CD4-positive, alpha-beta T cell treated with Interferon gamma for 1 hour (primary cell): ENCODE results near the gene GRM1.

Source experiments
- DNase-seq: peaks from one replicate; pipeline ENCODE4 v3.0.0-alpha.2; 2020

Gene GRM1

GRCh38 chr6:146103416-146104072 is 74.7 kb downstream of the GRM1 start:
- DNase-seq, result no peak

GRCh38 chr6:146106532-146106931 is 77.7 kb downstream of the GRM1 start:
- no peak for DNase-seq

GRCh38 chr6:146110990-146111389 is 82.1 kb downstream of the GRM1 start:
- DNase-seq, result no peak

GRCh38 chr6:146111881-146112450 is 83.1 kb downstream of the GRM1 start:
- no peak for DNase-seq

GRCh38 chr6:146113084-146113623 is 84.3 kb downstream of the GRM1 start:
- no peak for DNase-seq

- DNase-seq, result no peak
These were observed 94.8 kb downstream of the GRM1 start for GRCh38 chr6:146123616-146124015.

GRCh38 chr6:146127447-146128215 is 98.8 kb downstream of the GRM1 start:
- DNase-seq, result no peak

- no peak for DNase-seq
These were observed 105.0 kb downstream of the GRM1 start for GRCh38 chr6:146133866-146134265.

GRCh38 chr6:146135167-146135566 is 106.3 kb downstream of the GRM1 start:
- DNase-seq, result no peak

- no peak for DNase-seq
These were observed 118.0 kb downstream of the GRM1 start for GRCh38 chr6:146146836-146147235.

GRCh38 chr6:146149770-146150169 is 120.9 kb downstream of the GRM1 start:
- no peak for DNase-seq

GRCh38 chr6:146153040-146153758 is 124.3 kb downstream of the GRM1 start:
- DNase-seq, result no peak

- DNase-seq, result no peak
These were observed 125.3 kb downstream of the GRM1 start for GRCh38 chr6:146154197-146154596.

- no peak for DNase-seq
These were observed 132.8 kb downstream of the GRM1 start for GRCh38 chr6:146161664-146162063.

GRCh38 chr6:146169872-146170271 is 141.0 kb downstream of the GRM1 start:
- DNase-seq, result no peak

- DNase-seq, result no peak
These were observed 148.9 kb downstream of the GRM1 start for GRCh38 chr6:146177785-146178184.

- DNase-seq, result no peak
These were observed 155.0 kb downstream of the GRM1 start for GRCh38 chr6:146183831-146184230.

- DNase-seq, result no peak
These were observed 155.8 kb downstream of the GRM1 start for GRCh38 chr6:146184701-146185100.

- DNase-seq, result no peak
These were observed 160.3 kb downstream of the GRM1 start for GRCh38 chr6:146189131-146189530.

GRCh38 chr6:146190581-146190980 is 161.7 kb downstream of the GRM1 start:
- no peak for DNase-seq

GRCh38 chr6:146191166-146191565 is 162.3 kb downstream of the GRM1 start:
- no peak for DNase-seq

GRCh38 chr6:146191612-146192011 is 162.8 kb downstream of the GRM1 start:
- DNase-seq, result no peak

- DNase-seq, result no peak
These were observed 165.6 kb downstream of the GRM1 start for GRCh38 chr6:146194434-146194833.
